GM23338 (cell line): Measurements from ENCODE around the gene COL4A2. TPM values are rescaled to one million over a fixed set of nuclear protein-coding genes. Genes with fewer than 3 reads are reported as not detected.

Experiments
- ATAC-seq: fragments of 200-7000 bp; cut with Tn5 transposase; 3 replicates; pipeline ENCODE4 v1.9.1; 2020
- DNase-seq: peaks from one replicate; pipeline ENCODE4 v3.0.0-alpha.2; 2015; ENCODE audit warnings: low spot score
- H2AFZ ChIP-seq: fragments of 200-600 bp; sonication (generic); 2 replicates; pipeline ENCODE4 v1.8.0; 2016; ENCODE audit warnings: antibody characterized with exemption, mild to moderate bottlenecking, moderate library complexity
- H3F3A ChIP-seq: fragments of 200-600 bp; sonication (generic); replicated peaks from 2 replicates; pipeline ENCODE4 v1.8.0; 2017; ENCODE audit warnings: antibody characterized with exemption, mixed run types, low read depth
- H3K27ac ChIP-seq: fragments of 200-600 bp; sonication (generic); 2 replicates; pipeline ENCODE4 v1.6.1; 2016; ENCODE audit warnings: low read depth
- H3K27me3 ChIP-seq: fragments of 200-600 bp; sonication (generic); 2 replicates; pipeline ENCODE4 v1.8.0; 2016; ENCODE audit warnings: mild to moderate bottlenecking, mixed run types, moderate library complexity; ENCODE audit not compliant: insufficient read depth
- H3K36me3 ChIP-seq: fragments of 200-600 bp; sonication (generic); 2 replicates; pipeline ENCODE4 v1.8.0; 2016; ENCODE audit warnings: mild to moderate bottlenecking; ENCODE audit not compliant: insufficient read depth
- H3K4me1 ChIP-seq: fragments of 200-600 bp; sonication (generic); 2 replicates; pipeline ENCODE4 v1.8.0; 2016; ENCODE audit warnings: mild to moderate bottlenecking, moderate library complexity; ENCODE audit not compliant: insufficient read depth
- H3K4me2 ChIP-seq: fragments of 200-600 bp; sonication (generic); 2 replicates; pipeline ENCODE4 v1.7.1; 2017; ENCODE audit warnings: mixed run types
- H3K4me3 ChIP-seq: fragments of 200-600 bp; sonication (generic); 2 replicates; pipeline ENCODE4 v1.6.1; 2016; ENCODE audit warnings: mixed run types
- H3K79me2 ChIP-seq: fragments of 200-600 bp; sonication (generic); replicated peaks from 2 replicates; pipeline ENCODE4 v1.8.0; 2017; ENCODE audit warnings: mild to moderate bottlenecking; ENCODE audit not compliant: insufficient read depth
- H3K9me2 ChIP-seq: fragments of 200-600 bp; sonication (generic); 2 replicates; pipeline ENCODE4 v1.8.0; 2017; ENCODE audit not compliant: insufficient read depth
- H4K20me1 ChIP-seq: fragments of 200-600 bp; sonication (generic); replicated peaks from 2 replicates; pipeline ENCODE4 v1.8.0; 2017; ENCODE audit warnings: mild to moderate bottlenecking; ENCODE audit not compliant: insufficient read depth
- H3K27ac Mint-ChIP-seq: 2 replicates; pipeline ENCODE4 v1.8.0; 2020; ENCODE audit warnings: inconsistent platforms, mild to moderate bottlenecking, moderate library complexity, mixed read lengths
- H3K27me3 Mint-ChIP-seq: 3 replicates; pipeline ENCODE4 v1.8.0; 2022; ENCODE audit warnings: low read depth, mild to moderate bottlenecking, moderate library complexity, mixed read lengths, inconsistent platforms; ENCODE audit not compliant: insufficient read depth, poor library complexity
- H3K36me3 Mint-ChIP-seq: 3 replicates; pipeline ENCODE4 v1.8.0; 2021; ENCODE audit warnings: low read depth, mild to moderate bottlenecking, inconsistent platforms, moderate library complexity, mixed read lengths
- H3K4me1 Mint-ChIP-seq: 3 replicates; pipeline ENCODE4 v1.8.0; 2020; ENCODE audit warnings: mild to moderate bottlenecking, inconsistent platforms, mixed read lengths
- H3K4me3 Mint-ChIP-seq: 3 replicates; pipeline ENCODE4 v1.8.0; 2021; ENCODE audit warnings: moderate library complexity, mild to moderate bottlenecking, inconsistent platforms, mixed read lengths
- H3K9me3 Mint-ChIP-seq: 3 replicates; pipeline ENCODE4 v1.8.0; 2020; ENCODE audit warnings: moderate library complexity, mild to moderate bottlenecking, inconsistent platforms, mixed read lengths
- CREB1 ChIP-seq: fragments of 250-450 bp; sonication (Bioruptor Pico); IDR thresholded peaks from 2 replicates; pipeline ENCODE4 v1.5.0; 2020; ENCODE audit warnings: low read depth, mild to moderate bottlenecking, moderate library complexity
- CTCF ChIP-seq, 2 experiments: fragments of 200-600 bp in 1 of 2; sonication (generic) in 1 of 2; conservative IDR thresholded peaks; 2 replicates each; pipeline versions ENCODE4 v1.5.1 to v1.6.1; 2016 to 2017; ENCODE audit warnings: antibody characterized with exemption in 2 of 2, low read depth in 2 of 2, mild to moderate bottlenecking in 2 of 2, moderate library complexity in 1 of 2
- ETS1 ChIP-seq: IDR thresholded peaks from 2 replicates; pipeline ENCODE4 v1.6.1; 2016; ENCODE audit warnings: antibody characterized with exemption
- EZH2 ChIP-seq: fragments of 200-600 bp; sonication (generic); IDR thresholded peaks from one replicate; pipeline ENCODE4 v1.8.0; 2017; ENCODE audit warnings: antibody characterized with exemption, mild to moderate bottlenecking, low read depth; ENCODE audit not compliant: unreplicated experiment
- EZH2phosphoT487 ChIP-seq: fragments of 200-600 bp; sonication (generic); IDR thresholded peaks from one replicate; pipeline ENCODE4 v1.8.1; 2018; ENCODE audit warnings: antibody characterized with exemption; ENCODE audit not compliant: unreplicated experiment
- JUNB ChIP-seq: IDR thresholded peaks from one replicate; pipeline ENCODE4 v1.6.1; 2016; ENCODE audit warnings: antibody characterized with exemption; ENCODE audit not compliant: unreplicated experiment
- NANOG ChIP-seq: IDR thresholded peaks from 2 replicates; pipeline ENCODE4 v1.6.1; 2016; ENCODE audit warnings: antibody characterized with exemption, borderline replicate concordance
- POLR2AphosphoS5 ChIP-seq: IDR thresholded peaks from 2 replicates; pipeline ENCODE4 v1.6.1; 2016; ENCODE audit warnings: antibody characterized with exemption, low read depth
- REST ChIP-seq: IDR thresholded peaks from one replicate; pipeline ENCODE4 v1.6.1; 2018; ENCODE audit warnings: antibody characterized with exemption; ENCODE audit not compliant: unreplicated experiment
- STAT1 ChIP-seq: IDR thresholded peaks from one replicate; pipeline ENCODE4 v1.6.1; 2016; ENCODE audit warnings: antibody characterized with exemption; ENCODE audit not compliant: unreplicated experiment
- ZNF114 ChIP-seq: fragments of 250-450 bp; sonication (Bioruptor Pico); IDR thresholded peaks from 2 replicates; pipeline ENCODE4 v1.5.0; 2020; ENCODE audit warnings: mild to moderate bottlenecking, moderate library complexity
- ZNF331 ChIP-seq: fragments of 250-450 bp; sonication (Bioruptor Pico); IDR thresholded peaks from 2 replicates; pipeline ENCODE4 v1.5.0; 2020; ENCODE audit warnings: low read depth, mild to moderate bottlenecking, moderate library complexity
- ZNF462 ChIP-seq: fragments of 250-450 bp; sonication (Bioruptor Pico); IDR thresholded peaks from 2 replicates; pipeline ENCODE4 v1.5.0; 2020; ENCODE audit warnings: mild to moderate bottlenecking, moderate library complexity
- polyA plus RNA-seq: library from polyadenylated mRNA; unstranded; fragments of >200 nt; fragmentation: Nextera tagmentation; extraction: Ambion mirVana; gene quantifications from 2 replicates; pipeline ENCODE4 v1.2.1, GENCODE V29; 2016
- total RNA-seq: library from RNA; depleted of rRNA; stranded (reverse); fragments of >200 nt; shearing (Covaris generic); gene quantifications from 2 replicates; pipeline ENCODE4 v1.2.3, GENCODE V29; 2014

The COL4A2 gene
- total and polyA plus RNA-seq, 2 experiments from 2014 or later = 37.4 to 131 TPM

GRCh38 chr13:110554946-110555345 is 247.9 kb downstream of the COL4A2 start:
- Histone ChIP-seq H3K4me2 (no peak overlapping the region), H4K20me1 (peaks cover 25% of the 10 kb centered on the region), H3K27ac (no peak overlapping the region), H3K4me1 (peaks cover 8% of the 10 kb centered on the region), H3F3A (peaks cover 3% of the 10 kb centered on the region; the same call in 1 of the 2 replicates), H3K36me3 (peaks cover 4% of the 10 kb centered on the region; the same call in 1 of the 2 replicates), H3K4me3 (no peak overlapping the region), H2AFZ (no peak overlapping the region), H3K79me2 (peaks cover 88% of the 10 kb centered on the region), H3K9me2 (no peaks in the 10 kb centered on the region), H3K27me3 (no peaks in the 10 kb centered on the region)
- peaks cover 17% of the 10 kb centered on the region for H3K4me1 Mint-ChIP-seq
- peaks cover 12% of the 10 kb centered on the region for H3K27me3 Mint-ChIP-seq
- peaks cover 11% of the 10 kb centered on the region for H3K36me3 Mint-ChIP-seq
- no peak for DNase-seq
- no peak for TF ChIP-seq NANOG
- TF ChIP-seq EZH2phosphoT487 = no peak
- TF ChIP-seq EZH2 = no peak
- no peak for TF ChIP-seq ZNF462 (CRISPR knock-in tag)
- no peak for TF ChIP-seq CTCF (conservative IDR thresholded peaks at IDR 0.05; ENCODE audit: low read depth in 2 of 2)
- no peak for TF ChIP-seq STAT1
- no peak for TF ChIP-seq JUNB
- TF ChIP-seq ZNF114 (CRISPR knock-in tag) = no peak
- TF ChIP-seq CREB1 (CRISPR knock-in tag) = no peak
- TF ChIP-seq REST = no peak
- no peak for TF ChIP-seq ZNF331 (CRISPR knock-in tag)
- no peak for TF ChIP-seq POLR2AphosphoS5
- no peak for TF ChIP-seq ETS1
- no peak overlapping the region for H3K27ac Mint-ChIP-seq
- no peak overlapping the region for H3K4me3 Mint-ChIP-seq
- H3K9me3 Mint-ChIP-seq = 0 out of 3 replicates have a peak, but pooled peaks cover 3% of the 10 kb centered on the region
- no peak; the same call in 2 of the 3 replicates for ATAC-seq
